CD8-positive, alpha-beta memory T cell (primary cell): ENCODE data around the gene SLC7A4. TPM values are rescaled to one million over a fixed set of nuclear protein-coding genes. Genes with fewer than 3 reads are reported as not detected.
"Not testable (repeated sequence)": the region's sequence is repeated elsewhere in the genome, so short reads cannot be mapped to it uniquely, and the experiment has no call there.

ENCODE experiments used
- CTCF ChIA-PET: fragments of 350-600 bp; sonication (Branson Sonifier 250); formaldehyde crosslinking; loops from one replicate; lab custom pipeline; 2021; ENCODE audit warnings: antibody characterized with exemption; lab: Charles Lee
- POLR2A ChIA-PET: fragments of 350-600 bp; sonication (Branson Sonifier 250); formaldehyde crosslinking; loops from one replicate; lab custom pipeline; 2021; ENCODE audit warnings: antibody characterized with exemption; lab: Charles Lee
- DNase-seq, 5 donors: peaks; one replicate each; pipeline versions ENCODE4 v3.0.0 to v3.0.0-alpha.2; 2020 to 2022; ENCODE audit warnings: mixed read lengths in 1 of 5
- H3K27ac ChIP-seq: one replicate; pipeline ENCODE4 v1.7.0; 2013; ENCODE audit warnings: low read depth, mild to moderate bottlenecking, low read length, moderate library complexity
- H3K27me3 ChIP-seq: 2 replicates; pipeline ENCODE4 v1.7.0; 2013; ENCODE audit warnings: low read length, mild to moderate bottlenecking; ENCODE audit not compliant: insufficient read depth, poor library complexity, severe bottlenecking
- H3K36me3 ChIP-seq: 2 replicates; pipeline ENCODE4 v1.7.0; 2013; ENCODE audit warnings: mild to moderate bottlenecking, low read length, moderate library complexity; ENCODE audit not compliant: insufficient read depth
- H3K4me1 ChIP-seq: 2 replicates; pipeline ENCODE4 v1.7.0; 2013; ENCODE audit warnings: mild to moderate bottlenecking, low read length, moderate library complexity; ENCODE audit not compliant: insufficient read depth
- H3K4me3 ChIP-seq: 2 replicates; pipeline ENCODE4 v1.7.0; 2013; ENCODE audit warnings: mild to moderate bottlenecking, low read length
- H3K9me3 ChIP-seq: 2 replicates; pipeline ENCODE4 v1.7.0; 2013; ENCODE audit warnings: mild to moderate bottlenecking, low read length
- H3K27ac Mint-ChIP-seq, 8 donors: one replicate each; pipeline ENCODE4 v1.8.0; 2020 to 2021; ENCODE audit warnings: mixed read lengths in 8 of 8, mild to moderate bottlenecking in 6 of 8, inconsistent platforms in 3 of 8, moderate library complexity in 3 of 8
- H3K27me3 Mint-ChIP-seq, 2 donors: one replicate each; pipeline ENCODE4 v1.8.0; 2020 to 2021; ENCODE audit warnings: mixed read lengths in 2 of 2, mild to moderate bottlenecking in 1 of 2, moderate library complexity in 1 of 2
- H3K36me3 Mint-ChIP-seq, 3 donors: one replicate each; pipeline ENCODE4 v1.8.0; 2020 to 2021; ENCODE audit warnings: mixed read lengths in 3 of 3, inconsistent platforms in 1 of 3, mild to moderate bottlenecking in 1 of 3
- H3K4me1 Mint-ChIP-seq, 3 donors: one replicate each; pipeline ENCODE4 v1.8.0; 2020 to 2021; ENCODE audit warnings: mixed read lengths in 3 of 3, inconsistent platforms in 1 of 3, mild to moderate bottlenecking in 1 of 3
- H3K4me3 Mint-ChIP-seq, 7 donors: one replicate each; pipeline ENCODE4 v1.8.0; 2020 to 2021; ENCODE audit warnings: mixed read lengths in 7 of 7, mild to moderate bottlenecking in 6 of 7, moderate library complexity in 4 of 7, inconsistent platforms in 2 of 7
- H3K9me3 Mint-ChIP-seq, 5 donors: one replicate each; pipeline ENCODE4 v1.8.0; 2020 to 2022; ENCODE audit warnings: mixed read lengths in 5 of 5, mild to moderate bottlenecking in 3 of 5, moderate library complexity in 2 of 5, inconsistent platforms in 1 of 5
- polyA plus RNA-seq: library from polyadenylated mRNA; unstranded; fragments of 300-500 nt; fragmentation: Illumina TruSeq; gene quantifications from one replicate; pipeline ENCODE4 v1.2.3, GENCODE V29; 2021
- total RNA-seq, 2 experiments: library from RNA; stranded (reverse); gene quantifications; one replicate each; pipeline ENCODE4 v1.2.3, GENCODE V29; 2021

SLC7A4 gene
- total and polyA plus RNA-seq, 3 experiments from 2014 or later = 0.13 to 0.82 (median 0.37) TPM

- CTCF ChIA-PET = not testable (repeated sequence)
Measured at GRCh38 chr22:21009208-21009607, 23.2 kb downstream of the SLC7A4 start.

GRCh38 chr22:21003782-21004181, 28.6 kb downstream of the SLC7A4 start:
- Histone ChIP-seq H3K27me3 (no peaks in the 10 kb centered on the region), H3K4me3 (no peak overlapping the region), H3K9me3 (no peaks in the 10 kb centered on the region), H3K36me3 (peaks cover 20% of the 10 kb centered on the region), H3K27ac (peak overlapping the region; percentile 99), H3K4me1 (peaks cover 32% of the 10 kb centered on the region)
- no peak for DNase-seq
- peak overlapping the region; percentile 15 to 96 (median 93) for H3K4me3 Mint-ChIP-seq
- CTCF ChIA-PET = interaction anchor here (1.1 to 1.5 kb wide), 2 partner anchors 10 to 22 kb away, joined by 3 to 4 read pairs; partner anchors contain the start of gene LZTR1
- peaks cover 0 to 3% of the 10 kb centered on the region in 2 donors for H3K27me3 Mint-ChIP-seq
- H3K4me1 Mint-ChIP-seq = peaks cover 22 to 48% (median 24%) of the 10 kb centered on the region in 3 donors
- POLR2A ChIA-PET = interaction anchor here (2.2 kb wide), 1 partner anchor 10 kb away, joined by 12 read pairs; no protein-coding TSS in a partner anchor
- peak overlapping the region; percentile 43 to 99 (median 68) for H3K27ac Mint-ChIP-seq
- H3K36me3 Mint-ChIP-seq = peaks cover 0 to 36% (median 0%) of the 10 kb centered on the region in 3 donors
- H3K9me3 Mint-ChIP-seq = no peaks in the 10 kb centered on the region

More at GRCh38 chr22:21009208-21009607, 23.2 kb downstream of the SLC7A4 start:
- H3K4me1 ChIP-seq, H3K27ac ChIP-seq, H3K4me3 ChIP-seq, DNase-seq, H3K27me3 Mint-ChIP-seq, H3K9me3 Mint-ChIP-seq, H3K9me3 ChIP-seq, H3K36me3 ChIP-seq, H3K27me3 ChIP-seq, H3K36me3 Mint-ChIP-seq, POLR2A ChIA-PET: not testable (repeated sequence)
- H3K27ac Mint-ChIP-seq = peak overlapping the region in 2 of 8 donors; percentile 7 to 37
- H3K4me3 Mint-ChIP-seq = peak overlapping the region in 1 of 7 donors; percentile 60
- H3K4me1 Mint-ChIP-seq = peaks cover 9 to 11% (median 10%) of the 10 kb centered on the region in 3 donors

GRCh38 chr22:21001601-21002325, 30.6 kb downstream of the SLC7A4 start, which contains the start of gene THAP7:
THAP7 (minus strand) TSS chr22:21002118; CDS start chr22:21001911, 207 bp downstream.
- Histone ChIP-seq H3K9me3 (no peaks in the 10 kb centered on the region), H3K4me1 (peaks cover 32% of the 10 kb centered on the region), H3K27me3 (no peaks in the 10 kb centered on the region), H3K27ac (peak within 1 kb of the TSS; percentile 99), H3K4me3 (peak within 1 kb of the TSS; percentile 65), H3K36me3 (peaks cover 22% of the 10 kb centered on the region)
- ChIA-PET CTCF (interaction anchor here (1.1 to 1.9 kb wide), 3 partner anchors 13 to 20 kb away, joined by 4 to 5 read pairs (median 5); partner anchors contain the start of genes LZTR1 and P2RX6), POLR2A (interaction anchor here (0.6 to 2.2 kb wide), 5 partner anchors 12 to 885 kb away, joined by 3 to 12 read pairs (median 6); partner anchors contain the start of genes LZTR1, P2RX6 and TRMT2A)
- H3K9me3 Mint-ChIP-seq = no peaks in the 10 kb centered on the region
- peak within 1 kb of the TSS; percentile 97 to 100 (median 99) for H3K27ac Mint-ChIP-seq
- H3K36me3 Mint-ChIP-seq = peaks cover 0 to 52% (median 0%) of the 10 kb centered on the region in 3 donors
- peak within 1 kb of the TSS; percentile 85 to 97 (median 95) for H3K4me3 Mint-ChIP-seq
- H3K4me1 Mint-ChIP-seq = peaks cover 22 to 55% (median 23%) of the 10 kb centered on the region in 3 donors
- peak; percentile 95 to 98 (median 97) for DNase-seq
- H3K27me3 Mint-ChIP-seq = peaks cover 0 to 3% of the 10 kb centered on the region in 2 donors

GRCh38 chr22:21000987-21001600, 31.3 kb downstream of the SLC7A4 start:
- DNase-seq = no peak
- ChIA-PET CTCF (interaction anchor here (1.1 to 1.9 kb wide), 2 partner anchors 14 to 19 kb away, joined by 4 to 5 read pairs; partner anchors contain the start of genes LZTR1 and P2RX6), POLR2A (interaction anchor here (1.0 to 1.4 kb wide), 2 partner anchors 19 to 682 kb away, joined by 3 to 6 read pairs; partner anchors contain the start of genes DGCR6L and LZTR1)
- peaks cover 32% of the 10 kb centered on the region for H3K4me1 ChIP-seq
- H3K9me3 Mint-ChIP-seq = no peaks in the 10 kb centered on the region
- peaks cover 22 to 55% (median 23%) of the 10 kb centered on the region in 3 donors for H3K4me1 Mint-ChIP-seq
- H3K4me3 ChIP-seq = peak overlapping the region; percentile 65
- H3K27ac Mint-ChIP-seq = peak overlapping the region; percentile 97 to 100 (median 99)
- H3K27me3 ChIP-seq = no peaks in the 10 kb centered on the region
- peaks cover 0 to 3% of the 10 kb centered on the region in 2 donors for H3K27me3 Mint-ChIP-seq
- peak overlapping the region; percentile 99 for H3K27ac ChIP-seq
- H3K36me3 Mint-ChIP-seq = peaks cover 0 to 57% (median 0%) of the 10 kb centered on the region in 3 donors
- H3K36me3 ChIP-seq = peaks cover 22% of the 10 kb centered on the region
- no peaks in the 10 kb centered on the region for H3K9me3 ChIP-seq
- H3K4me3 Mint-ChIP-seq = peak overlapping the region; percentile 85 to 97 (median 95)

- Mint-ChIP-seq H3K9me3 (no peaks in the 10 kb centered on the region), H3K36me3 (peaks cover 0 to 63% (median 0%) of the 10 kb centered on the region in 3 donors), H3K27me3 (peaks cover 0 to 3% of the 10 kb centered on the region in 2 donors), H3K4me1 (peaks cover 22 to 55% (median 23%) of the 10 kb centered on the region in 3 donors), H3K4me3 (peak overlapping the region; percentile 85 to 97 (median 95)), H3K27ac (peak overlapping the region; percentile 97 to 100 (median 99))
- peak overlapping the region; percentile 99 for H3K27ac ChIP-seq
- no peaks in the 10 kb centered on the region for H3K27me3 ChIP-seq
- H3K36me3 ChIP-seq = peaks cover 22% of the 10 kb centered on the region
- H3K4me1 ChIP-seq = peaks cover 32% of the 10 kb centered on the region
- no peak for DNase-seq
- peak overlapping the region; percentile 65 for H3K4me3 ChIP-seq
- H3K9me3 ChIP-seq = no peaks in the 10 kb centered on the region
- ChIA-PET POLR2A (interaction anchor here (1.0 to 1.4 kb wide), 2 partner anchors 18 to 681 kb away, joined by 3 to 6 read pairs; partner anchors contain the start of genes DGCR6L and LZTR1), CTCF (interaction anchor here (1.1 kb wide), 1 partner anchor 18 kb away, joined by 5 read pairs; the partner anchor contains the start of gene LZTR1)
Measured at GRCh38 chr22:21000207-21000986, 32.0 kb downstream of the SLC7A4 start.

- Histone ChIP-seq H3K4me1 (peaks cover 32% of the 10 kb centered on the region), H3K27me3 (no peaks in the 10 kb centered on the region), H3K9me3 (no peaks in the 10 kb centered on the region), H3K4me3 (peak overlapping the region; percentile 65), H3K27ac (peak overlapping the region; percentile 99), H3K36me3 (peaks cover 22% of the 10 kb centered on the region)
- Mint-ChIP-seq H3K4me3 (peak overlapping the region in 4 of 7 donors; percentile 93 to 97 (median 96)), H3K27ac (peak overlapping the region in 7 of 8 donors; percentile 43 to 100 (median 99)), H3K27me3 (peaks cover 0 to 3% of the 10 kb centered on the region in 2 donors), H3K4me1 (peaks cover 22 to 55% (median 23%) of the 10 kb centered on the region in 3 donors), H3K36me3 (peaks cover 0 to 70% (median 0%) of the 10 kb centered on the region in 3 donors), H3K9me3 (no peaks in the 10 kb centered on the region)
- ChIA-PET CTCF (no interaction called here), POLR2A (interaction anchor here (1.9 kb wide), 1 partner anchor 18 kb away, joined by 7 read pairs; the partner anchor contains the start of gene LZTR1)
- no peak for DNase-seq
Measured at GRCh38 chr22:20999350-21000206, 32.8 kb downstream of the SLC7A4 start.
